ENCODE data around the gene SPHKAP.

Gene SPHKAP

GRCh38 chr2:228140934-228141528 lies 40.5 kb downstream of the SPHKAP start:
- H3K4me2 ChIP-seq: no peak overlapping the region
- H3K27ac ChIP-seq: no peak overlapping the region
- H3K4me1 ChIP-seq: no peaks in the 10 kb centered on the region
- H3K36me3 ChIP-seq: no peaks in the 10 kb centered on the region
- no peaks in the 10 kb centered on the region for H4K20me1 ChIP-seq
- H3K9me3 ChIP-seq: no peaks in the 10 kb centered on the region
- H3K4me3 ChIP-seq: no peak overlapping the region
- TF ChIP-seq Cebpa-rat (IDR thresholded peaks at IDR 0.05): no peak
- H3K9ac ChIP-seq: no peak overlapping the region
- no peaks in the 10 kb centered on the region for H3K27me3 ChIP-seq

- no peak for TF ChIP-seq Cebpa-rat (IDR thresholded peaks at IDR 0.05)
Measured at GRCh38 chr2:228136027-228136426, 45.5 kb downstream of the SPHKAP start.

GRCh38 chr2:228135300-228135699 lies 46.2 kb downstream of the SPHKAP start:
- Histone ChIP-seq H3K27ac (no peak overlapping the region), H3K9ac (no peak overlapping the region), H3K36me3 (no peaks in the 10 kb centered on the region), H3K27me3 (no peaks in the 10 kb centered on the region), H3K4me2 (no peak overlapping the region), H3K4me3 (no peak overlapping the region), H3K9me3 (no peaks in the 10 kb centered on the region), H4K20me1 (no peaks in the 10 kb centered on the region), H3K4me1 (no peaks in the 10 kb centered on the region)
- TF ChIP-seq Cebpa-rat (IDR thresholded peaks at IDR 0.05): no peak

More at GRCh38 chr2:228136027-228136426, 45.5 kb downstream of the SPHKAP start:
- Histone ChIP-seq H3K9me3 (no peaks in the 10 kb centered on the region), H3K4me2 (no peak overlapping the region), H3K36me3 (no peaks in the 10 kb centered on the region), H3K4me3 (no peak overlapping the region), H4K20me1 (no peaks in the 10 kb centered on the region), H3K27ac (no peak overlapping the region), H3K9ac (no peak overlapping the region), H3K4me1 (no peaks in the 10 kb centered on the region), H3K27me3 (no peaks in the 10 kb centered on the region)

- H3K36me3 ChIP-seq: no peaks in the 10 kb centered on the region
- no peaks in the 10 kb centered on the region for H3K4me1 ChIP-seq
- H3K4me3 ChIP-seq: no peak overlapping the region
- no peak for TF ChIP-seq Cebpa-rat (IDR thresholded peaks at IDR 0.05)
- no peak overlapping the region for H3K4me2 ChIP-seq
- H3K9ac ChIP-seq: no peak overlapping the region
- no peak overlapping the region for H3K27ac ChIP-seq
- H3K27me3 ChIP-seq: no peaks in the 10 kb centered on the region
- H4K20me1 ChIP-seq: no peaks in the 10 kb centered on the region
- H3K9me3 ChIP-seq: no peaks in the 10 kb centered on the region
Measured at GRCh38 chr2:228131833-228132232, 49.7 kb downstream of the SPHKAP start.

GRCh38 chr2:228126401-228126800 lies 55.1 kb downstream of the SPHKAP start:
- Histone ChIP-seq H3K9me3 (no peaks in the 10 kb centered on the region), H3K27ac (no peak overlapping the region), H4K20me1 (no peaks in the 10 kb centered on the region), H3K9ac (no peak overlapping the region), H3K4me1 (no peaks in the 10 kb centered on the region), H3K36me3 (no peaks in the 10 kb centered on the region), H3K4me3 (no peak overlapping the region), H3K27me3 (no peaks in the 10 kb centered on the region), H3K4me2 (no peak overlapping the region)
- no peak for TF ChIP-seq Cebpa-rat (IDR thresholded peaks at IDR 0.05)

GRCh38 chr2:228118940-228119339 lies 62.5 kb downstream of the SPHKAP start:
- no peak overlapping the region for H3K27ac ChIP-seq
- no peaks in the 10 kb centered on the region for H4K20me1 ChIP-seq
- H3K9ac ChIP-seq: no peak overlapping the region
- H3K9me3 ChIP-seq: no peaks in the 10 kb centered on the region
- H3K36me3 ChIP-seq: no peaks in the 10 kb centered on the region
- H3K4me2 ChIP-seq: no peak overlapping the region
- no peaks in the 10 kb centered on the region for H3K4me1 ChIP-seq
- TF ChIP-seq Cebpa-rat (IDR thresholded peaks at IDR 0.05): no peak
- H3K4me3 ChIP-seq: no peak overlapping the region
- H3K27me3 ChIP-seq: no peaks in the 10 kb centered on the region

GRCh38 chr2:228107846-228108245 lies 73.6 kb downstream of the SPHKAP start:
- no peaks in the 10 kb centered on the region for H3K4me1 ChIP-seq
- no peak overlapping the region for H3K9ac ChIP-seq
- no peaks in the 10 kb centered on the region for H3K27me3 ChIP-seq
- no peak overlapping the region for H3K27ac ChIP-seq
- no peak for TF ChIP-seq Cebpa-rat (IDR thresholded peaks at IDR 0.05)
- H3K4me2 ChIP-seq: no peak overlapping the region
- H3K4me3 ChIP-seq: no peak overlapping the region
- no peaks in the 10 kb centered on the region for H3K36me3 ChIP-seq
- no peaks in the 10 kb centered on the region for H3K9me3 ChIP-seq
- no peaks in the 10 kb centered on the region for H4K20me1 ChIP-seq

GRCh38 chr2:228105526-228106250 lies 75.8 kb downstream of the SPHKAP start:
- H4K20me1 ChIP-seq: no peaks in the 10 kb centered on the region
- H3K36me3 ChIP-seq: no peaks in the 10 kb centered on the region
- H3K4me1 ChIP-seq: no peaks in the 10 kb centered on the region
- H3K27me3 ChIP-seq: no peaks in the 10 kb centered on the region
- no peaks in the 10 kb centered on the region for H3K9me3 ChIP-seq
- no peak overlapping the region for H3K27ac ChIP-seq
- no peak overlapping the region for H3K9ac ChIP-seq
- H3K4me3 ChIP-seq: no peak overlapping the region
- no peak for TF ChIP-seq Cebpa-rat (IDR thresholded peaks at IDR 0.05)
- no peak overlapping the region for H3K4me2 ChIP-seq

GRCh38 chr2:228104215-228104614 lies 77.3 kb downstream of the SPHKAP start:
- Histone ChIP-seq H3K9me3 (no peaks in the 10 kb centered on the region), H3K4me3 (no peak overlapping the region), H3K4me1 (no peaks in the 10 kb centered on the region), H3K27me3 (no peaks in the 10 kb centered on the region), H3K36me3 (no peaks in the 10 kb centered on the region), H3K9ac (no peak overlapping the region), H4K20me1 (no peaks in the 10 kb centered on the region), H3K27ac (no peak overlapping the region), H3K4me2 (no peak overlapping the region)
- no peak for TF ChIP-seq Cebpa-rat (IDR thresholded peaks at IDR 0.05)

- no peak overlapping the region for H3K4me3 ChIP-seq
- H3K27ac ChIP-seq: no peak overlapping the region
- no peak for TF ChIP-seq Cebpa-rat (IDR thresholded peaks at IDR 0.05)
- no peaks in the 10 kb centered on the region for H3K9me3 ChIP-seq
- no peaks in the 10 kb centered on the region for H3K27me3 ChIP-seq
- H3K4me2 ChIP-seq: no peak overlapping the region
- H3K36me3 ChIP-seq: no peaks in the 10 kb centered on the region
- no peak overlapping the region for H3K9ac ChIP-seq
- H4K20me1 ChIP-seq: no peaks in the 10 kb centered on the region
- no peaks in the 10 kb centered on the region for H3K4me1 ChIP-seq
Measured at GRCh38 chr2:228103379-228103778, 78.1 kb downstream of the SPHKAP start.

Data from BLaER1 (cell line).